ENCODE data around the gene SPEM1. TPM values are rescaled to one million over a fixed set of nuclear protein-coding genes. Genes with fewer than 3 reads are reported as not detected.
"Not testable (repeated sequence)": the region's sequence is repeated elsewhere in the genome, so short reads cannot be mapped to it uniquely, and the experiment has no call there.

SPEM1 gene
- total RNA-seq, 1 experiment from 2014 or later, result 0.33 TPM

DNA sequence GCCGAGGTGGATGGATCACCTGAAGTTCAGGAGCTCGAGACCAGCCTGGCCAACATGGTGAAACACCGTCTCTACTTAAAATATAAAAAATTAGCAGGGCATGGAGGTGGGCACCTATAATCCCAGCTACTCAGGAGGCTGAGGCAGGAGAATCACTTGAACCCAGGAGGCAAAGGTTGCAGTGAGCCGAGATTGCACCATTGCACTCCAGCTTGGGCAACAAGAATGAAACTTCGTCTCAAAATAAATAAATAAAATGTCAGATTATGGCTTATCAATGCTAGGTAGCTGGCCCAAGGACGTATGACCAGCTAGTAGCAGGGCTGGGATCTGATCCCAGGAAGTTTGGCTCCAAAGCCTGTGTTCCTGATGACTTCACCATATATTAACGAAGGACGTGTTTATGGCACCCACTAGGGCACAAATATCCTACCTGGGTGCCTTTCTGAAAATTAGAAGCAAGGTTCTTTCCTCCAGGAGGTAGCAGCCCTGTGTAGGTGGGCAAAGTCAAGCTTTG, 50.4 kb downstream of the SPEM1 start:
- H3K56ac ChIP-seq (ENCODE audit: insufficient read length, low read depth, low read length); H3K14ac ChIP-seq (ENCODE audit: insufficient read depth, low read length); H3K27ac Mint-ChIP-seq; H4K91ac ChIP-seq (ENCODE audit: insufficient read length, low read depth, low read length); H3K4me1 Mint-ChIP-seq; H2BK15ac ChIP-seq (ENCODE audit: low read depth, low read length); H2BK12ac ChIP-seq (ENCODE audit: insufficient read length, low read depth, low read length); H3K4ac ChIP-seq (ENCODE audit: low read depth, low read length); H4K5ac ChIP-seq (ENCODE audit: insufficient read length, low read depth, low read length); DNase-seq; H3K79me1 ChIP-seq (ENCODE audit: insufficient read depth, low read depth, low read length, poor library complexity, severe bottlenecking); H2AFZ ChIP-seq (ENCODE audit: low read length); H4K8ac ChIP-seq (replicated peaks; ENCODE audit: insufficient read length, low read depth, low read length); H3K27me3 Mint-ChIP-seq (ENCODE audit: low read depth); H3K79me2 ChIP-seq (ENCODE audit: insufficient read depth, low read length); H3K9me3 ChIP-seq (ENCODE audit: control insufficient read depth, low read depth, low read length); H3K4me1 ChIP-seq (ENCODE audit: insufficient read depth, low read length); H3K27ac ChIP-seq (ENCODE audit: insufficient read length, low read depth, low read length); H3K9ac ChIP-seq (ENCODE audit: extremely low read depth, insufficient read length, low read length); H3K23me2 ChIP-seq (ENCODE audit: insufficient read length, low read depth, low read length, poor library complexity, severe bottlenecking); H3T11ph ChIP-seq (ENCODE audit: low read length); H2BK120ac ChIP-seq (ENCODE audit: low read depth, low read length, poor library complexity, severe bottlenecking); H3K9me3 Mint-ChIP-seq; H2BK5ac ChIP-seq (ENCODE audit: insufficient read length, low read length); H3K18ac ChIP-seq (ENCODE audit: insufficient read length, low read depth, low read length); H2BK20ac ChIP-seq (ENCODE audit: low read depth, low read length, poor library complexity, severe bottlenecking); H4K20me1 ChIP-seq (ENCODE audit: control insufficient read depth, insufficient read depth, insufficient read length); H3K23ac ChIP-seq (ENCODE audit: insufficient read length, low read depth, low read length); H3K4me3 Mint-ChIP-seq; H3K27me3 ChIP-seq (ENCODE audit: insufficient read depth, low read length); H2AK5ac ChIP-seq (ENCODE audit: insufficient read length, low read length); H3K4me2 ChIP-seq (ENCODE audit: insufficient read depth, insufficient read length, low read length): not testable (repeated sequence)
- H3K36me3 Mint-ChIP-seq (ENCODE audit: insufficient read depth in 1 of 3, low read depth in 3 of 3), result peaks cover 1 to 12% (median 2%) of the 10 kb centered on the region in 3 experiments; a peak in 4 of 7 replicates
- WGBS (ENCODE audit: extremely low coverage, insufficient read length, low lambda C conversion rate), result no CpG with 5 or more reads among the region's 8 CpGs

Other genes starting within 250 kb of the SPEM1 start
- gene ASGR1, start 241.0 kb upstream of the SPEM1 start, total RNA-seq (2021), result 5.2 and 5.9 TPM in 2 replicates
- 38.2 and 38.3 TPM in 2 replicates for gene DLG4, start 200.5 kb upstream of the SPEM1 start, total RNA-seq (2021)
- gene ACADVL, start 200.4 kb upstream of the SPEM1 start, total RNA-seq (2021), result 272 and 283 TPM in 2 replicates
- gene DVL2, start 185.8 kb upstream of the SPEM1 start, total RNA-seq (2021), result 82.9 and 84.1 TPM in 2 replicates
- gene PHF23, start 180.9 kb upstream of the SPEM1 start, total RNA-seq (2021), result 105 and 110 TPM in 2 replicates
- 261 and 266 TPM in 2 replicates for gene GABARAP, start 177.9 kb upstream of the SPEM1 start, total RNA-seq (2021)
- gene CTDNEP1, start 168.6 kb upstream of the SPEM1 start, total RNA-seq (2021), result 134 and 141 TPM in 2 replicates
- 46.5 and 49.6 TPM in 2 replicates for gene ELP5, start 168.1 kb upstream of the SPEM1 start, total RNA-seq (2021)
- 174 and 177 TPM in 2 replicates for gene CLDN7, start 157.8 kb upstream of the SPEM1 start, total RNA-seq (2021)
- gene SLC2A4, start 138.6 kb upstream of the SPEM1 start, total RNA-seq (2021), result 4.4 and 4.7 TPM in 2 replicates
- gene YBX2, start 125.7 kb upstream of the SPEM1 start, total RNA-seq (2021), result 24.0 and 26.0 TPM in 2 replicates
- gene EIF5A, start 112.7 kb upstream of the SPEM1 start, total RNA-seq (2021), result 978 and 1,015 TPM in 2 replicates
- gene GPS2, start 105.0 kb upstream of the SPEM1 start, total RNA-seq (2021), result 62.6 and 62.7 TPM in 2 replicates
- 54.8 and 55.4 TPM in 2 replicates for gene NEURL4, start 91.0 kb upstream of the SPEM1 start, total RNA-seq (2021)
- 15.5 and 18.2 TPM in 2 replicates for gene ACAP1, start 83.8 kb upstream of the SPEM1 start, total RNA-seq (2021)
- 5.3 and 5.6 TPM in 2 replicates for gene KCTD11, start 68.2 kb upstream of the SPEM1 start, total RNA-seq (2021)
- not detected in 2 replicates for gene TMEM95, start 65.2 kb upstream of the SPEM1 start, total RNA-seq (2021)
- 10.1 and 11.2 TPM in 2 replicates for gene TNK1, start 39.2 kb upstream of the SPEM1 start, total RNA-seq (2021)
- gene PLSCR3, start 25.8 kb upstream of the SPEM1 start, total RNA-seq (2021), result 31.5 and 32.1 TPM in 2 replicates
- gene TMEM256, start 16.2 kb upstream of the SPEM1 start, total RNA-seq (2021), result 151 and 153 TPM in 2 replicates
- gene NLGN2, start 12.5 kb upstream of the SPEM1 start, total RNA-seq (2021), result 70.2 and 70.5 TPM in 2 replicates
- gene SPEM2, start 5.3 kb downstream of the SPEM1 start, total RNA-seq (2021), result not detected in 2 replicates
- not detected in 2 replicates for gene SPEM3, start 8.5 kb downstream of the SPEM1 start, total RNA-seq (2021)
- 8.3 and 8.6 TPM in 2 replicates for gene TMEM102, start 15.1 kb downstream of the SPEM1 start, total RNA-seq (2021)
- 14.1 and 15.2 TPM in 2 replicates for gene FGF11, start 19.2 kb downstream of the SPEM1 start, total RNA-seq (2021)
- gene CHRNB1, start 24.7 kb downstream of the SPEM1 start, total RNA-seq (2021), result 12.7 and 13.2 TPM in 2 replicates
- gene ZBTB4, start 59.3 kb downstream of the SPEM1 start, total RNA-seq (2021), result 14.4 and 14.9 TPM in 2 replicates
- gene SLC35G6, start 61.1 kb downstream of the SPEM1 start, total RNA-seq (2021), result not detected in 2 replicates
- 153 and 154 TPM in 2 replicates for gene POLR2A, start 64.0 kb downstream of the SPEM1 start, total RNA-seq (2021)
- gene TNFSF12, start 128.7 kb downstream of the SPEM1 start, total RNA-seq (2021), result 5.8 and 7.1 TPM in 2 replicates
- 0.94 and 1.4 TPM in 2 replicates for gene TNFSF13, start 138.4 kb downstream of the SPEM1 start, total RNA-seq (2021)
- 80.6 and 83.1 TPM in 2 replicates for gene SENP3, start 141.6 kb downstream of the SPEM1 start, total RNA-seq (2021)
- gene CD68, start 159.3 kb downstream of the SPEM1 start, total RNA-seq (2021), result 0.37 and 0.42 TPM in 2 replicates
- 73.1 and 76.1 TPM in 2 replicates for gene MPDU1, start 163.5 kb downstream of the SPEM1 start, total RNA-seq (2021)
- 7.7 TPM in 2 replicates for gene SOX15, start 169.8 kb downstream of the SPEM1 start, total RNA-seq (2021)
- 36.1 and 36.4 TPM in 2 replicates for gene FXR2, start 194.6 kb downstream of the SPEM1 start, total RNA-seq (2021)
- gene SAT2, start 207.5 kb downstream of the SPEM1 start, total RNA-seq (2021), result 72.1 and 77.6 TPM in 2 replicates
- gene SHBG, start 209.8 kb downstream of the SPEM1 start, total RNA-seq (2021), result 1.5 and 1.6 TPM in 2 replicates
- gene ATP1B2, start 230.6 kb downstream of the SPEM1 start, total RNA-seq (2021), result 15.4 and 16.2 TPM in 2 replicates